Uterus (tissue), 4 donors: ENCODE measurements around the gene ACO2. TPM values are rescaled to one million over a fixed set of nuclear protein-coding genes. Genes with fewer than 3 reads are reported as not detected.
A peak's percentile ranks its signal among the peaks of the same experiment; 100 is the strongest.

ENCODE experiments used
- DNase-seq, 2 donors: peaks; one replicate each; pipeline ENCODE4 v3.0.0-alpha.2; 2019 to 2020
- H3K27ac ChIP-seq, 2 donors: fragments of 200-600 bp; sonication (generic); 1 replicate in 1 of 2; 2 replicates in 1 of 2; pipeline ENCODE4 v1.5.1; 2016 to 2018
- H3K27me3 ChIP-seq, 2 donors: fragments of 200-600 bp; sonication (generic); one replicate each; pipeline ENCODE4 v1.5.1; 2018 to 2019; ENCODE audit warnings: control low read depth in 1 of 2
- H3K36me3 ChIP-seq, 2 donors: fragments of 200-600 bp; sonication (generic); one replicate each; pipeline ENCODE4 v1.5.1; 2019; ENCODE audit warnings: control low read depth in 1 of 2
- H3K4me1 ChIP-seq, 2 donors: fragments of 200-600 bp; sonication (generic); one replicate each; pipeline ENCODE4 v1.5.1; 2018 to 2019; ENCODE audit warnings: control low read depth in 1 of 2
- H3K4me3 ChIP-seq, 2 donors: fragments of 200-600 bp; sonication (generic); 1 replicate in 1 of 2; 2 replicates in 1 of 2; pipeline ENCODE4 v1.5.1; 2018 to 2019; ENCODE audit warnings: mild to moderate bottlenecking in 1 of 2
- H3K9me3 ChIP-seq, 2 donors: fragments of 200-600 bp; sonication (generic); one replicate each; pipeline ENCODE4 v1.5.1; 2019; ENCODE audit warnings: control low read depth in 1 of 2
- CTCF ChIP-seq, 4 experiments: fragments of 200-600 bp in 2 of 4; fragments of 450-650 bp in 2 of 4; sonication (generic) in 2 of 4; IDR thresholded peaks; one replicate each; pipeline ENCODE4 v1.5.1; 2016 to 2019; ENCODE audit warnings: antibody characterized with exemption in 4 of 4, mild to moderate bottlenecking in 2 of 4, moderate library complexity in 1 of 4
- POLR2A ChIP-seq, 2 donors: fragments of 450-650 bp; IDR thresholded peaks; one replicate each; pipeline ENCODE4 v1.6.1; 2016; ENCODE audit warnings: antibody characterized with exemption in 2 of 2, mild to moderate bottlenecking in 1 of 2, moderate library complexity in 1 of 2
- intact Hi-C: fragments of 100-400 bp; cut with DNase I; formaldehyde crosslinking; loops from one replicate; pipeline ENCODE4 v1.15.1; 2023; ENCODE audit warnings: low total_unique reads
- total RNA-seq, 4 donors: library from RNA; depleted of rRNA in 3 of 4; stranded (reverse); fragments of >200 nt in 3 of 4; gene quantifications; one replicate each; pipeline versions ENCODE4 v1.1.0 to v1.2.4, GENCODE V29; 2014 to 2023
- donor health status: DM: yes; HTN: yes; CAD: no.

ACO2 gene
- total RNA-seq, 4 donors from 2014 or later, result 21.5 to 64.4 (median 47.1) TPM

DNA sequence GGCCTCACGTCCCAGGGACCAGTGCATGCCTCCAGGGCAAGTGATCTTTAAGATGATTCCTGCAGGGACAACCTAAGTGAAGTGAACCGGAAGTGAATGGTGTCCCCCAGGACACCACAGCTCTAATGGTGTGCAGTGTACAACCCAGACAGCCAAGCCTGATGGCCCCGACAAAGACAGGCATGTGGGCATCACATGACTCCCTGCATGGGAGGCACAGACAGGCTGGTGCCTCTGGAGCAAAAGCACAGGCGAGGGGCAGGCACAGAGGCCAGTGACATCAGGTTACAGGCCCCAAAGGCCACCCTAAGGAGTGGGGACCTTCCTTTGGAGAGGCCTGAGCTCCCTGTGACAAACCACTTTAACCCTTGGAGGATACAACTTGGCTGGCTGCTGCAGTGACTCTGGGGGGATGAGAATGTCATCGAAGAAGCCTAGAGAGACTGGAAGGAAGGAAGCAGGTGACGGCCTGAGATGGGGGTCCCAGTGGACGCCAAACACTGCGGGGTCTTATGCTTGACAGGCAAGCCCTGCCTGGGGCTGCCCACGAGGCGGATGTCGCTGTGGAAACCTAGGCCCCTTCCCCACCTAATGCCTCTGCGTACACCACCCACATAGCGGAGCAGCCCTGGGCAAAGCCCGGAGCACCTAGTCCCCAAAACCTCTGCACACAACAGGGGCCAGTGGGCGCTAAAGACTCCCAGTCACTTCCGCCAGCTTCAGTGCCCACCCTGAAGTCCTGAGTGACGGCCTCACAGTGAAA, 63.0 kb downstream of the ACO2 start:
- Histone ChIP-seq H3K27me3 (no peaks in the 10 kb centered on the region), H3K27ac (no peak overlapping the region), H3K4me3 (no peak overlapping the region), H3K4me1 (no peaks in the 10 kb centered on the region), H3K9me3 (no peaks in the 10 kb centered on the region), H3K36me3 (no peaks in the 10 kb centered on the region)
- intact Hi-C loops, result loop anchor here (5.0 kb wide), 1 partner anchor 130 kb away; no protein-coding TSS in a partner anchor
- no peak for DNase-seq
- TF ChIP-seq POLR2A (IDR thresholded peaks at IDR 0.05), result no peak
- TF ChIP-seq CTCF (IDR thresholded peaks at IDR 0.05), result no peak

DNA sequence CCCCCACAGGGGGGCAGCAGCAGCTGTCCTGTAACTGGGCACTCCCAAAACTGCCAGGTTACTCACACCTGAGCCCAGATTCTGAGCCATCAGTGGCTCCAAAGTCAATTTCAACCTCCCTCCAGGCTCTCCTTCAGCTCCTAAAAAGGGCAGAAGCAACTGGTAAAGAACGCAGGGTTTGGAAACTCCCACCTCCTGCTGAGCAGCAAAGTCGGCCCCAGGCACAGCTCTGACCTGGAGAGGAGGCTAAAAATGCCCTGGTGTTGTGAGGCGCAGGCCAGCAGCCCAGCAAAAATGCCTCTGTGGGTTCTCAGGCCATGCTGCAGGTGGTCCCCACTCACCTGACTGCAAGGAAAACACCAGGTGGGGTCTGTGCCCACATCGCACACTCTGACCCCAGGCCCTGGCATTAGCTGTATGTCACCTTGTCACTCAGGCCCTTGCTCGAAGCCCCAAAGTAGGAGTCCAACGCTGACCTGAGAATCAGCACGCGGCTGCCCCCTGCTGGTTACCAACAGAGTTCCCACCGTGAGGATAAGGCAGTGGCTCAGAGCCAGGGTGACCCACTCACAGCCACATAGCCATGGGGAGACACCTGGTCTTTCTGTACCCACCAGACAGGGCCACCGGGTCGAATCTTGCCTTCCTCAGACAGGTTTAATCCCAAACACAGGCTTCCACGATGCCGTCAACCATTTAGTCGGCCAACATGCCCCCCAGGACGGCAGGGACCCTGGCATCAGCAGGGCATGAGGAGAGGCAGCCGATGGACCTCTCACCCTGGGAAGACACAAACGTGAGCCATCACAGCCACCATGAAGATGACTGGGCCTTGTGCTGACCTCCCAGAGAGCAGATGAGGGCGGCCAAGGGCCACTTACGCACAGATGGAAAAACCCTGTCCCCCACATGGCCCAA, 64.2 kb downstream of the ACO2 start:
- H3K27ac ChIP-seq, result peak overlapping the region; percentile 54 to 63
- TF ChIP-seq POLR2A (IDR thresholded peaks at IDR 0.05), result no peak
- peak; percentile 49 to 75 (median 70) for TF ChIP-seq CTCF (IDR thresholded peaks at IDR 0.05)
- no peaks in the 10 kb centered on the region for H3K36me3 ChIP-seq
- no peaks in the 10 kb centered on the region for H3K4me1 ChIP-seq
- H3K4me3 ChIP-seq, result no peak overlapping the region
- H3K9me3 ChIP-seq, result no peaks in the 10 kb centered on the region
- intact Hi-C loops, result loop anchor here (5.0 kb wide), 1 partner anchor 131 kb away; no protein-coding TSS in a partner anchor
- H3K27me3 ChIP-seq, result no peaks in the 10 kb centered on the region
- peak; percentile 75 to 78 for DNase-seq

GRCh38 chr22:41534219-41534618, 65.3 kb downstream of the ACO2 start:
- DNase-seq, result no peak
- Histone ChIP-seq H3K4me1 (no peaks in the 10 kb centered on the region), H3K4me3 (no peak overlapping the region), H3K36me3 (no peaks in the 10 kb centered on the region), H3K27me3 (no peaks in the 10 kb centered on the region), H3K9me3 (no peaks in the 10 kb centered on the region), H3K27ac (no peak overlapping the region)
- TF ChIP-seq POLR2A (IDR thresholded peaks at IDR 0.05), result no peak
- TF ChIP-seq CTCF (IDR thresholded peaks at IDR 0.05), result no peak
- intact Hi-C loops, result loop anchor here (5.0 kb wide), 1 partner anchor 132 kb away; no protein-coding TSS in a partner anchor

DNA sequence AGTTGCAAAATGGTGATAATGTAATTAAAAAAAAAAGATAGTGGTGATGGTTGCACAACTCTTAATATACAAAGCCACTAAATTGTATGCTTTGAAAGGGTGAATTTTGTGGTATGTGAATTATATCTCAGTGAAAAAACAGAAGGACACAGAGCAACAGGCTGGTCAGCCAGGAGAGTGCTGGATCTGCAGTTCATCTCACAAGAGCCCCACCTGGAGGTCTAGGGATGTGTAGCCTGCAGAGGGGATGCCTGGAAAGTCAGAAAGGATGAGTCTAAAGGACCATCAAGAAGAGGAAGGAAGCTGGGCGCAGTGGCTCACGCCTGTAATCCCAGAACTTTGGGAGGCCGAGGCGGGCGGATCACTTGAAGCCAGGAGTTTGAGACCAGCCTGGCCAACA, 66.3 kb downstream of the ACO2 start:
- intact Hi-C loops, result no loop called here
- TF ChIP-seq POLR2A (IDR thresholded peaks at IDR 0.05) (no peak), CTCF (IDR thresholded peaks at IDR 0.05) (no peak)
- Histone ChIP-seq H3K4me3 (no peak overlapping the region), H3K36me3 (no peaks in the 10 kb centered on the region), H3K9me3 (no peaks in the 10 kb centered on the region), H3K27ac (no peak overlapping the region), H3K4me1 (no peaks in the 10 kb centered on the region), H3K27me3 (no peaks in the 10 kb centered on the region)
- no peak for DNase-seq

DNA sequence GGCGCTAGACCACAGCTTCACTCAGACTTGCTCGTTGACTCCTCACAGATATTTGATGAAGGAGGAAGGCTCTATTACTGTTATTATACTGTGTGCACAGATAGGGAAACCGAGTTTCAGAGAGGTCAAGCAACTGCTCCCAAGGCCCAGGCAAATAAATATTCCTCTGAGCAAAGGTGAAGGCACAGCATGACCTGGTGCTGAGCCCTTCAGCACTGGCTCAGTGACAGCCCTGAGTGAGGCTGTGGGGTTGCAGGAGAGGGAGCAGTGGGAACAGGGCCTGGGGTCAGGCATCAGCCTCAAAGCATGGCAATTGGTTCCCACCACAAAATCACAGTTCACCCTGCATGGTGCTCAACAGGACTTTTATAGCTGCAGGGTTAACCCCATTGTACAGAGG, 68.3 kb downstream of the ACO2 start:
- DNase-seq, result no peak
- H3K4me1 ChIP-seq, result no peaks in the 10 kb centered on the region
- H3K4me3 ChIP-seq, result no peak overlapping the region
- no peaks in the 10 kb centered on the region for H3K36me3 ChIP-seq
- no peaks in the 10 kb centered on the region for H3K9me3 ChIP-seq
- TF ChIP-seq CTCF (IDR thresholded peaks at IDR 0.05), result no peak
- no peak for TF ChIP-seq POLR2A (IDR thresholded peaks at IDR 0.05)
- intact Hi-C loops, result no loop called here
- H3K27ac ChIP-seq, result no peak overlapping the region
- no peaks in the 10 kb centered on the region for H3K27me3 ChIP-seq
